ENCODE data around the gene AGBL4. TPM values are rescaled to one million over a fixed set of nuclear protein-coding genes. Genes with fewer than 3 reads are reported as not detected.

AGBL4 gene
- total and polyA plus RNA-seq, 11 donors = 0.40 to 1.4 (median 0.54) TPM; not detected in 3

- DNase-seq (no peak), ATAC-seq (no peak)
- H3K27me3 ChIP-seq = no peaks in the 10 kb centered on the region
- H3K27ac ChIP-seq = no peak overlapping the region
- intact Hi-C loops (cut with DNase I) = no loop called here
- H3K36me3 ChIP-seq = no peaks in the 10 kb centered on the region
- H3K4me1 ChIP-seq = no peaks in the 10 kb centered on the region
- H3K4me3 ChIP-seq = no peak overlapping the region
- WGBS, 4 donors = 61 to 75% (median 66%) methylated on average over 7 of the region's 7 CpGs
- TF ChIP-seq POLR2A (IDR thresholded peaks at IDR 0.05) (no peak), CTCF (IDR thresholded peaks at IDR 0.05) (no peak)
- no peaks in the 10 kb centered on the region for H3K9me3 ChIP-seq
Measured at GRCh38 chr1:49527606-49528305, 496.0 kb downstream of the AGBL4 start.

- no peaks in the 10 kb centered on the region for H3K36me3 ChIP-seq
- H3K9me3 ChIP-seq = no peaks in the 10 kb centered on the region
- DNase-seq (no peak), ATAC-seq (no peak)
- no peaks in the 10 kb centered on the region for H3K4me1 ChIP-seq
- no peak overlapping the region for H3K4me3 ChIP-seq
- no peaks in the 10 kb centered on the region for H3K27me3 ChIP-seq
- TF ChIP-seq POLR2A (IDR thresholded peaks at IDR 0.05) (no peak), CTCF (IDR thresholded peaks at IDR 0.05) (no peak)
- H3K27ac ChIP-seq = no peak overlapping the region
- intact Hi-C loops (cut with DNase I) = no loop called here
- WGBS, 4 donors = 74 to 96% (median 88%) methylated on average over 1 of the region's 1 CpG
Measured at GRCh38 chr1:49526672-49527071, 497.1 kb downstream of the AGBL4 start.

GRCh38 chr1:49523764-49524163 is 500.0 kb downstream of the AGBL4 start:
- intact Hi-C loops (cut with DNase I) = no loop called here
- TF ChIP-seq CTCF (IDR thresholded peaks at IDR 0.05) = no peak
- TF ChIP-seq POLR2A (IDR thresholded peaks at IDR 0.05) = no peak
- no peak overlapping the region for H3K4me3 ChIP-seq
- no peaks in the 10 kb centered on the region for H3K4me1 ChIP-seq
- H3K36me3 ChIP-seq = no peaks in the 10 kb centered on the region
- H3K27me3 ChIP-seq = no peaks in the 10 kb centered on the region
- DNase-seq = no peak
- WGBS, 4 donors = 95 to 100% (median 97%) methylated on average over 1 of the region's 1 CpG
- ATAC-seq = no peak
- H3K9me3 ChIP-seq = no peaks in the 10 kb centered on the region
- H3K27ac ChIP-seq = no peak overlapping the region

- intact Hi-C loops (cut with DNase I) = no loop called here
- H3K4me1 ChIP-seq = no peaks in the 10 kb centered on the region
- no peaks in the 10 kb centered on the region for H3K36me3 ChIP-seq
- no peaks in the 10 kb centered on the region for H3K9me3 ChIP-seq
- H3K4me3 ChIP-seq = no peak overlapping the region
- DNase-seq (no peak), ATAC-seq (peak in 2 of 4 donors; percentile 42 to 45)
- no peak for TF ChIP-seq POLR2A (IDR thresholded peaks at IDR 0.05)
- WGBS, 4 donors = 16 to 42% (median 38%) methylated on average over 1 of the region's 1 CpG
- no peaks in the 10 kb centered on the region for H3K27me3 ChIP-seq
- H3K27ac ChIP-seq = no peak overlapping the region
Measured at GRCh38 chr1:49466961-49467360, 556.8 kb downstream of the AGBL4 start.

All from heart left ventricle (tissue), 16 donors.